HepG2 (cell line): ENCODE results near the gene SURF1. TPM values are rescaled to one million over a fixed set of nuclear protein-coding genes. Genes with fewer than 3 reads are reported as not detected.

Experiments
- BCL6 ChIP-seq: IDR thresholded peaks from 2 replicates; pipeline ENCODE4 v1.6.1; 2016; ENCODE audit warnings: missing genetic modification reagents, missing compliant biosample characterization
- CBFB ChIP-seq: sonication (generic); formaldehyde crosslinking; IDR thresholded peaks from 2 replicates; pipeline ENCODE4 v1.4.0; 2020; ENCODE audit warnings: missing genetic modification reagents
- EP300 ChIP-seq, 3 experiments: sonication (generic) in 1 of 3; formaldehyde crosslinking in 1 of 3; IDR thresholded peaks; 2 replicates each; pipeline versions ENCODE4 v1.5.1 to v1.6.1; 2011 to 2020; ENCODE audit warnings: low read depth in 2 of 3, low read length in 2 of 3, borderline replicate concordance in 1 of 3, improper control_type of control experiment in 1 of 3, mild to moderate bottlenecking in 1 of 3, missing genetic modification reagents in 1 of 3, moderate library complexity in 1 of 3
- FOXP1 ChIP-seq, 2 experiments: fragments of 450-650 bp in 1 of 2; IDR thresholded peaks; 2 replicates each; pipeline ENCODE4 v1.6.1; 2017 to 2018; ENCODE audit warnings: antibody characterized with exemption in 1 of 2
- ISX ChIP-seq: sonication (generic); formaldehyde crosslinking; conservative IDR thresholded peaks from 2 replicates; pipeline ENCODE4 v1.5.0; 2020; ENCODE audit warnings: missing genetic modification reagents
- JARID2 ChIP-seq: sonication (generic); formaldehyde crosslinking; IDR thresholded peaks from 2 replicates; pipeline ENCODE4 v1.8.1; 2023; ENCODE audit warnings: missing genetic modification reagents, inconsistent platforms; ENCODE audit not compliant: insufficient replicate concordance
- MAZ ChIP-seq, 2 experiments: sonication (generic) in 1 of 2; formaldehyde crosslinking in 1 of 2; IDR thresholded peaks; 2 replicates each; pipeline versions ENCODE4 v1.5.0 to v1.6.1; 2012 to 2020; ENCODE audit warnings: low read depth in 2 of 2, mild to moderate bottlenecking in 2 of 2, borderline replicate concordance in 1 of 2, improper control_type of control experiment in 1 of 2, low read length in 1 of 2, missing genetic modification reagents in 1 of 2, moderate library complexity in 1 of 2
- MIER2 ChIP-seq: IDR thresholded peaks from 2 replicates; pipeline ENCODE4 v1.6.1; 2016; ENCODE audit warnings: missing biosample characterization, missing genetic modification reagents
- NR2F1 ChIP-seq, 2 experiments: fragments of 450-650 bp in 1 of 2; formaldehyde crosslinking in 1 of 2; IDR thresholded peaks; 2 replicates each; pipeline versions ENCODE4 v1.5.0 to v1.6.1; 2016 to 2020; ENCODE audit warnings: mild to moderate bottlenecking in 1 of 2, missing compliant biosample characterization in 1 of 2, missing genetic modification reagents in 1 of 2, moderate library complexity in 1 of 2
- PHB2 ChIP-seq: fragments of 450-650 bp; IDR thresholded peaks from 2 replicates; pipeline ENCODE4 v1.6.1; 2018; ENCODE audit not compliant: partially characterized antibody
- SALL2 ChIP-seq: sonication (generic); formaldehyde crosslinking; IDR thresholded peaks from 2 replicates; pipeline ENCODE4 v1.8.1; 2023; ENCODE audit warnings: mild to moderate bottlenecking, missing genetic modification reagents, inconsistent platforms
- SP1 ChIP-seq, 2 experiments: fragments of 450-650 bp in 1 of 2; sonication (generic) in 1 of 2; formaldehyde crosslinking in 1 of 2; IDR thresholded peaks; 2 replicates each; pipeline versions ENCODE4 v1.4.0 to v1.6.1; 2016 to 2020; ENCODE audit warnings: missing genetic modification reagents in 1 of 2
- SP4 ChIP-seq: sonication (generic); formaldehyde crosslinking; IDR thresholded peaks from 2 replicates; pipeline ENCODE4 v1.8.1; 2023; ENCODE audit warnings: mild to moderate bottlenecking, missing genetic modification reagents
- SRSF4 ChIP-seq: fragments of 200-400 bp; formaldehyde crosslinking; IDR thresholded peaks from one replicate; pipeline ENCODE4 v1.6.1; 2018; ENCODE audit warnings: mild to moderate bottlenecking, low read depth, low read length, moderate library complexity; ENCODE audit not compliant: poor library complexity, severe bottlenecking
- STAG1 ChIP-seq: sonication (generic); formaldehyde crosslinking; IDR thresholded peaks from 2 replicates; pipeline ENCODE4 v1.4.0; 2020; ENCODE audit warnings: missing genetic modification reagents
- ZMYM4 ChIP-seq: sonication (generic); formaldehyde crosslinking; IDR thresholded peaks from 2 replicates; pipeline ENCODE4 v1.8.1; 2023; ENCODE audit warnings: mild to moderate bottlenecking, missing genetic modification reagents
- ZNF230 ChIP-seq: sonication (generic); formaldehyde crosslinking; IDR thresholded peaks from 2 replicates; pipeline ENCODE4 v1.4.0; 2020; ENCODE audit warnings: mild to moderate bottlenecking, missing genetic modification reagents
- ZNF367 ChIP-seq: sonication (generic); formaldehyde crosslinking; IDR thresholded peaks from 2 replicates; pipeline ENCODE4 v1.4.0; 2020; ENCODE audit warnings: missing genetic modification reagents, borderline replicate concordance
- ZNF431 ChIP-seq: sonication (generic); formaldehyde crosslinking; IDR thresholded peaks from 2 replicates; pipeline ENCODE4 v1.9.0; 2022; ENCODE audit warnings: missing genetic modification reagents, low read depth, mild to moderate bottlenecking, borderline replicate concordance
- ZNF510 ChIP-seq: sonication (generic); formaldehyde crosslinking; IDR thresholded peaks from 2 replicates; pipeline ENCODE4 v1.4.0; 2020; ENCODE audit warnings: low read depth, mild to moderate bottlenecking, missing genetic modification reagents
- ZNF781 ChIP-seq: sonication (generic); formaldehyde crosslinking; IDR thresholded peaks from 2 replicates; pipeline ENCODE4 v1.5.1; 2020; ENCODE audit warnings: borderline replicate concordance, mild to moderate bottlenecking, missing genetic modification reagents; ENCODE audit errors: not compliant biosample characterization
- polyA plus RNA-seq, 8 experiments: library from polyadenylated mRNA; depleted of rRNA in 3 of 8; stranded (reverse) in 7 of 8; unstranded in 1 of 8; fragments of >200 nt; fragmentation: Illumina TruSeq in 4 of 8; extraction: Trizol in 4 of 8; gene quantifications; 2 replicates each; pipeline versions ENCODE4 v1.2.1 to v1.2.3, GENCODE V29; 2011 to 2016; ENCODE audit warnings: low read depth in 4 of 8, missing spikeins in 1 of 8, mixed read lengths in 1 of 8; ENCODE audit not compliant: insufficient read depth in 1 of 8
- total RNA-seq, 5 experiments: library from RNA; depleted of rRNA; stranded (reverse); fragments of >200 nt; fragmentation: Illumina TruSeq; extraction: Trizol; gene quantifications; 2 replicates each; pipeline ENCODE4 v1.2.3, GENCODE V29; 2016; ENCODE audit warnings: low read depth in 1 of 5
- TF ChIP-seq, protein P1 (sequence below): sonication (generic); formaldehyde crosslinking; IDR thresholded peaks from 2 replicates; pipeline ENCODE4 v1.8.0; 2023; ENCODE audit warnings: mild to moderate bottlenecking, missing genetic modification reagents
- TF ChIP-seq, protein P2 (sequence below): sonication (generic); formaldehyde crosslinking; IDR thresholded peaks from 2 replicates; pipeline ENCODE4 v1.5.0; 2020; ENCODE audit warnings: missing genetic modification reagents
- TF ChIP-seq, protein P3 (sequence below): sonication (generic); formaldehyde crosslinking; IDR thresholded peaks from 2 replicates; pipeline ENCODE4 v1.8.1; 2022; ENCODE audit warnings: mild to moderate bottlenecking, missing genetic modification reagents
- TF ChIP-seq, protein P4 (sequence below): sonication (generic); formaldehyde crosslinking; IDR thresholded peaks from 2 replicates; pipeline ENCODE4 v1.8.0; 2022; ENCODE audit warnings: mild to moderate bottlenecking, missing genetic modification reagents, moderate library complexity

Gene SURF1
- total and polyA plus RNA-seq, 2 of the 13 experiments (the other 11 are each of a cell fraction or from before 2014, with no cell fraction given): 17.8 to 40.7 TPM

DNA sequence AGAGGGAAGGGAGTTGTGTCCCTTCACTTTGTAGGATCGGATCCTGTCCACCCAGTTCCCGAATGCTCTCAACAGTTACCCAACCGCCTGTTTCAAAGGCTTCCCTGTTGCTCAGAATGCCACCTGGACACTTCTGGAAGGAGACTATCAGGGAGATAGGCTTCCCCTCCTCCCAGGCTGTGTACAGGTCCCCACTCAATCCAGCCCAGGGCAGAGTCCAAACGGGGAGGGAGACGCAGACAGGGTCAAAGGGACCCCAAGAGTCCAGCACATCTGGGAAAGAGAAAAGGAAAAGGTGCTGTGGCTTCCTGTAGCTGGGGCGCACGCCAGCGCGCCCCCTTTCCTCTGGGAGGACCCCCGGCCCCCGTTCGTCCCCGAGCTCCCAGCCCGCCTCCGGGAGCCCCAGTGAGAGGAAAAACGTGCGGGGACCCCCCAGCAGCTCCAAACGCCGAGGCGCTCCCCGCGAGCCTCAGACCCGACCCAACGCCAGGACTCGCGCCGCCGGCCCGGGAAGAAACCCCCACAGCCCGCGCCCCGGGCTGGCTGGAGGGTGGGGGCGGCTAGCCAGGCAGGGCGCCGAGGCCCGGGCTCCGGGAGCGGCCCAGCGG, 18.9 kb upstream of the SURF1 start (continued):
- TF ChIP-seq, protein P1, sequence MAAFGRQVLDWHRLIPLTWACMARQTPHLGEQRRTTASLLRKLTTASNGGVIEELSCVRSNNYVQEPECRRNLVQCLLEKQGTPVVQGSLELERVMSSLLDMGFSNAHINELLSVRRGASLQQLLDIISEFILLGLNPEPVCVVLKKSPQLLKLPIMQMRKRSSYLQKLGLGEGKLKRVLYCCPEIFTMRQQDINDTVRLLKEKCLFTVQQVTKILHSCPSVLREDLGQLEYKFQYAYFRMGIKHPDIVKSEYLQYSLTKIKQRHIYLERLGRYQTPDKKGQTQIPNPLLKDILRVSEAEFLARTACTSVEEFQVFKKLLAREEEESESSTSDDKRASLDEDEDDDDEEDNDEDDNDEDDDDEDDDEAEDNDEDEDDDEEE: no peak
- TF ChIP-seq SP4 (CRISPR knock-in tag) (no peak), ZNF367 (no peak), MIER2 (no peak), SP1 (IDR thresholded peaks at IDR 0.05) (no peak), SP1 (CRISPR knock-in tag; IDR thresholded peaks at IDR 0.05) (no peak), ZNF230 (no peak), ZNF510 (CRISPR knock-in tag) (0 out of 2 replicates have a peak, but pooled peaks have one; percentile 2), FOXP1 (IDR thresholded peaks at IDR 0.05) (no peak), FOXP1 (CRISPR knock-in tag; IDR thresholded peaks at IDR 0.05) (no peak), ISX (CRISPR knock-in tag) (peak; percentile 50; the same call in 1 of the 2 replicates), STAG1 (CRISPR knock-in tag) (no peak), ZNF781 (no peak), NR2F1 (CRISPR knock-in tag; IDR thresholded peaks at IDR 0.05) (no peak), JARID2 (no peak), ZNF431 (no peak), SALL2 (no peak), EP300 (IDR thresholded peaks at IDR 0.05; ENCODE audit: low read depth in 2 of 2, low read length in 2 of 2) (peak in 1 of 2 experiments; percentile 17; a peak in 1 of 4 replicates), EP300 (CRISPR knock-in tag; IDR thresholded peaks at IDR 0.05; ENCODE audit: borderline replicate concordance) (no peak), CBFB (CRISPR knock-in tag) (no peak), SRSF4 (no peak), BCL6 (CRISPR knock-in tag) (no peak), MAZ (IDR thresholded peaks at IDR 0.05; ENCODE audit: borderline replicate concordance, low read depth, low read length) (no peak), MAZ (CRISPR knock-in tag; IDR thresholded peaks at IDR 0.05; ENCODE audit: low read depth) (0 out of 2 replicates have a peak, but pooled peaks have one; percentile 53), PHB2 (no peak), ZMYM4 (CRISPR knock-in tag) (peak; percentile 51; the same call in 1 of the 2 replicates)
- TF ChIP-seq, protein P2, sequence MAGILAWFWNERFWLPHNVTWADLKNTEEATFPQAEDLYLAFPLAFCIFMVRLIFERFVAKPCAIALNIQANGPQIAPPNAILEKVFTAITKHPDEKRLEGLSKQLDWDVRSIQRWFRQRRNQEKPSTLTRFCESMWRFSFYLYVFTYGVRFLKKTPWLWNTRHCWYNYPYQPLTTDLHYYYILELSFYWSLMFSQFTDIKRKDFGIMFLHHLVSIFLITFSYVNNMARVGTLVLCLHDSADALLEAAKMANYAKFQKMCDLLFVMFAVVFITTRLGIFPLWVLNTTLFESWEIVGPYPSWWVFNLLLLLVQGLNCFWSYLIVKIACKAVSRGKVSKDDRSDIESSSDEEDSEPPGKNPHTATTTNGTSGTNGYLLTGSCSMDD: no peak
- TF ChIP-seq, protein P3, sequence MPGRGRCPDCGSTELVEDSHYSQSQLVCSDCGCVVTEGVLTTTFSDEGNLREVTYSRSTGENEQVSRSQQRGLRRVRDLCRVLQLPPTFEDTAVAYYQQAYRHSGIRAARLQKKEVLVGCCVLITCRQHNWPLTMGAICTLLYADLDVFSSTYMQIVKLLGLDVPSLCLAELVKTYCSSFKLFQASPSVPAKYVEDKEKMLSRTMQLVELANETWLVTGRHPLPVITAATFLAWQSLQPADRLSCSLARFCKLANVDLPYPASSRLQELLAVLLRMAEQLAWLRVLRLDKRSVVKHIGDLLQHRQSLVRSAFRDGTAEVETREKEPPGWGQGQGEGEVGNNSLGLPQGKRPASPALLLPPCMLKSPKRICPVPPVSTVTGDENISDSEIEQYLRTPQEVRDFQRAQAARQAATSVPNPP (CRISPR knock-in tag): no peak
- TF ChIP-seq, protein P4, sequence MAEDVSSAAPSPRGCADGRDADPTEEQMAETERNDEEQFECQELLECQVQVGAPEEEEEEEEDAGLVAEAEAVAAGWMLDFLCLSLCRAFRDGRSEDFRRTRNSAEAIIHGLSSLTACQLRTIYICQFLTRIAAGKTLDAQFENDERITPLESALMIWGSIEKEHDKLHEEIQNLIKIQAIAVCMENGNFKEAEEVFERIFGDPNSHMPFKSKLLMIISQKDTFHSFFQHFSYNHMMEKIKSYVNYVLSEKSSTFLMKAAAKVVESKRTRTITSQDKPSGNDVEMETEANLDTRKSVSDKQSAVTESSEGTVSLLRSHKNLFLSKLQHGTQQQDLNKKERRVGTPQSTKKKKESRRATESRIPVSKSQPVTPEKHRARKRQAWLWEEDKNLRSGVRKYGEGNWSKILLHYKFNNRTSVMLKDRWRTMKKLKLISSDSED (CRISPR knock-in tag): no peak
